ENCODE measurements around the gene VIT.

The VIT gene

DNA sequence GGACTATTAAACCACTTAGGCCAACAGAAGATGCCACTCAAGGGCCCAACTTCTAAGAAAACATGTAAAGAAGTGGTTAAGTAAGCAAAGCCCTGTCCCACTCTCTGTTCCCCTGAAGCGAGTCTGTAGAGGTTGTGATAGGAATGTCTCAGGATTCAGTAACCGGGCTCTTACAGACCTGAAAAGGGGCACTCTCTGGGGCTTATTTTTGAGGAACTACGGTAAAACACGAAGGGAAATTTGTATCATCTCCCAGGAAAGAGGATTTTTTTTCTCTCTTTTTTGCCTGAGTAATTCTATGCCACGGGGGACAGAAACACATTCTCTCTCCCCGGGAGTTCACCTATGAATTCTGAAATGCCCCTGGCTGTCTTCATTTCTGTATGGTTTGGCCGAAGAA lies 77.4 kb downstream of the VIT start:
- in situ Hi-C loops (cut with MboI; ENCODE audit: low pct_unique_long_range_greater_than_20kb, low sequenced_read_pairs, unreplicated experiment), result no loop called here
- DNase-seq (ENCODE audit: low spot score), result no peak
- TF ChIP-seq, protein P1, sequence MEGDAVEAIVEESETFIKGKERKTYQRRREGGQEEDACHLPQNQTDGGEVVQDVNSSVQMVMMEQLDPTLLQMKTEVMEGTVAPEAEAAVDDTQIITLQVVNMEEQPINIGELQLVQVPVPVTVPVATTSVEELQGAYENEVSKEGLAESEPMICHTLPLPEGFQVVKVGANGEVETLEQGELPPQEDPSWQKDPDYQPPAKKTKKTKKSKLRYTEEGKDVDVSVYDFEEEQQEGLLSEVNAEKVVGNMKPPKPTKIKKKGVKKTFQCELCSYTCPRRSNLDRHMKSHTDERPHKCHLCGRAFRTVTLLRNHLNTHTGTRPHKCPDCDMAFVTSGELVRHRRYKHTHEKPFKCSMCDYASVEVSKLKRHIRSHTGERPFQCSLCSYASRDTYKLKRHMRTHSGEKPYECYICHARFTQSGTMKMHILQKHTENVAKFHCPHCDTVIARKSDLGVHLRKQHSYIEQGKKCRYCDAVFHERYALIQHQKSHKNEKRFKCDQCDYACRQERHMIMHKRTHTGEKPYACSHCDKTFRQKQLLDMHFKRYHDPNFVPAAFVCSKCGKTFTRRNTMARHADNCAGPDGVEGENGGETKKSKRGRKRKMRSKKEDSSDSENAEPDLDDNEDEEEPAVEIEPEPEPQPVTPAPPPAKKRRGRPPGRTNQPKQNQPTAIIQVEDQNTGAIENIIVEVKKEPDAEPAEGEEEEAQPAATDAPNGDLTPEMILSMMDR (IDR thresholded peaks at IDR 0.05; ENCODE audit: extremely low read depth, insufficient read depth, missing control alignments), result no peak

DNA sequence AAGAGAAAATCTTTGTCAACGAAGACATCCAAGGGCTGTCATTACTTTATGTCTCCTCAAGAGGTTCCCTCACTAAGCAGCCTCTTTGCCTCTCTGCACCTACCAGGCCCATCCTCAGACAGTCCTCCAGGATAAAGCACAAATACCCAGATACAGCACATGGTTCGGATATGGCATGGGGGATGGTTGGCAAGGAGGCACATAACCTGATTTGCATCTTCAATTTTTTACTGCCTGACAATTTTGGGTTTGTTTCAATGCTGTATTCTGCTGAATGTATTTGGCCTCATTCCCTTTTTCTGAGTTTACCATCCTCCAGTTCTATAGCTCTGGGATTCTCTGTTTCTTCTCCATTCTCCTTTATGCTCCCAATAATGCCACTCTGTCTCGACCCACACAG lies 78.8 kb downstream of the VIT start:
- in situ Hi-C loops (cut with MboI; ENCODE audit: low pct_unique_long_range_greater_than_20kb, low sequenced_read_pairs, unreplicated experiment), result no loop called here
- TF ChIP-seq, protein P1 (IDR thresholded peaks at IDR 0.05; ENCODE audit: extremely low read depth, insufficient read depth, missing control alignments), result no peak
- DNase-seq (ENCODE audit: low spot score), result no peak

DNA sequence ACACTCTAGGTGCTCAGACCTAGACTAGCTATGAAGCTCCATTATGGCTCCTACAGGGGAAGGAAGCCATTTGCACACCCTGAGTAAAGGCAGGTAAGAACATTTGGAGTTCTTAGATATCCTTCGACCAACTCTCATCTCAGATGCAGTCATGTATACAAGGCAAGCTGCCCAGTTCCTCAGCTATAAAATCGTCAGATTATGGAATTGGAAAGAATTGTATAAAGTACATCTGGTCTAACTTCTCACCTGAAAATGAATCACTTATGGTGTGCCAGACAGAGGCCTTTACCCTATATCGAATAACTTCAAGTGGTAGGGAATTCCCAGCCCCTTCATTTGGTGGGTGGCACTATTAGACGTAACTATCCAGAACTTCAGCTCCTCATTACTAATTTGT lies 79.3 kb downstream of the VIT start:
- in situ Hi-C loops (cut with MboI; ENCODE audit: low pct_unique_long_range_greater_than_20kb, low sequenced_read_pairs, unreplicated experiment), result no loop called here
- DNase-seq (ENCODE audit: low spot score), result no peak
- TF ChIP-seq, protein P1 (IDR thresholded peaks at IDR 0.05; ENCODE audit: extremely low read depth, insufficient read depth, missing control alignments), result no peak

DNA sequence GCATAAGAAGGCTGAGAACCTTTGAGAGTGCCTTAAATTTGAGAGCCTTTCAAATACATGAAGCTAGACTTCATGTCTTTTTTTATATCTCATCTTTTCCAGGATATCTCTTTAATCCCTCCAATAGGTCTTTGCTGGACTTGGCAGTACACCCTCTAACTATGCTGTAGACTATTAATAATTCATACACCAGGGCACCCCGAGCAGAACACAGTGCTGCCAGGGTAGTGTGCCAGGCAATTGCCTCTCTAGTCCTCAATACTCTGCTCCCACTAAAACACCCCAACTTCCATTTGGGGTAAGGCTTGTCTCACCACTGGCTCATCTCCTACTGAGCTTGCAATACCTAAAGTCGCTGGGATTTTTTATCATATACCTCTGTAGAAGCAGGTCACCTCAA lies 80.8 kb downstream of the VIT start:
- DNase-seq (ENCODE audit: low spot score), result no peak
- TF ChIP-seq, protein P1 (IDR thresholded peaks at IDR 0.05; ENCODE audit: extremely low read depth, insufficient read depth, missing control alignments), result no peak
- in situ Hi-C loops (cut with MboI; ENCODE audit: low pct_unique_long_range_greater_than_20kb, low sequenced_read_pairs, unreplicated experiment), result no loop called here

DNA sequence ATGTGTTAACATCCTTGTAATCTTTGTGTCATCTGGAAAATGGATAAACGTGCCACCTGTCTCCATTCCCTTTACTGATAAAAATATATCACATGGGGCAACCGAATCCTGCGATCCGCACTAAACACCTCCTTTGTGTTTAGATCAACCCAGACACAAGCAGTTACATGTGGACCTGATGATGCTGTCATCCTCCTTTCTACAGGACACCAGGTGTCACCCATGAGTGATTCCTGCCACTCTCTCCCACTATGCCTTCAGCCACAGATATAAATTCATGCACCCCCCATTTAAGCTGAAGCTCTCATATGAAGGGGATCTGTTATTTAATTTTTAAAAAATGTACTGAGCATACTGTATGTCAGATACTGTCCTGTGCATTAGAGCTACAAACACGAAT lies 81.3 kb downstream of the VIT start:
- DNase-seq (ENCODE audit: low spot score), result no peak
- in situ Hi-C loops (cut with MboI; ENCODE audit: low pct_unique_long_range_greater_than_20kb, low sequenced_read_pairs, unreplicated experiment), result no loop called here
- TF ChIP-seq, protein P1 (IDR thresholded peaks at IDR 0.05; ENCODE audit: extremely low read depth, insufficient read depth, missing control alignments), result no peak

DNA sequence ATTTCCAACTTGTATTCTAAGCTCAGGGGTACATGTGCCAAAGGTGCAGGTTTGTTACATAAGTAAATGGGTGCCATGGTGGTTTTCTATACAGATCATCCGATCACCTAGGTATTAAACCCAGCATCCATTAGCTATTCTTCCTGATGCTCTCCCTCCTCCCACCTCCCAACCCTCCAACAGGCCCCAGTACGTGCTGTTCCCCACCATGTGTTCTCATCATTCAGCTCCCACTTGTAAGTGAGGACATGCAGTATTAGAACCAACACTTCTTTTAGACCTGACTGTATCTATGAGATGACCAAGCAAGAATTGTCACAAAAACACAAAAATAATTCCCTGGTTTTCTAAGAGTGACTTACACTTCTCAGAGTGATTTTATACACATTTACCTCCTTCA lies 83.0 kb downstream of the VIT start:
- DNase-seq (ENCODE audit: low spot score), result no peak
- TF ChIP-seq, protein P1 (IDR thresholded peaks at IDR 0.05; ENCODE audit: extremely low read depth, insufficient read depth, missing control alignments), result no peak
- in situ Hi-C loops (cut with MboI; ENCODE audit: low pct_unique_long_range_greater_than_20kb, low sequenced_read_pairs, unreplicated experiment), result no loop called here

All from GM13977 (cell line).